HG02943 (cell line): ENCODE data around the gene HEBP2.
"Not testable (repeated sequence)": the region's sequence is repeated elsewhere in the genome, so short reads cannot be mapped to it uniquely, and the experiment has no call there.

Experiments
- ATAC-seq: cut with Tn5 transposase; IDR thresholded peaks from one replicate; pipeline ENCODE4 v1.9.1; 2021; ENCODE audit warnings: mild to moderate bottlenecking, low read depth, moderate library complexity; ENCODE audit not compliant: unreplicated experiment

The HEBP2 gene, protein sequence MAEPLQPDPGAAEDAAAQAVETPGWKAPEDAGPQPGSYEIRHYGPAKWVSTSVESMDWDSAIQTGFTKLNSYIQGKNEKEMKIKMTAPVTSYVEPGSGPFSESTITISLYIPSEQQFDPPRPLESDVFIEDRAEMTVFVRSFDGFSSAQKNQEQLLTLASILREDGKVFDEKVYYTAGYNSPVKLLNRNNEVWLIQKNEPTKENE

GRCh38 chr6:138403801-138404665 lies at the start of gene HEBP2:
TSS of gene HEBP2 (plus strand) at chr6:138404223. CDS start at chr6:138404496, 273 bp downstream.
- ATAC-seq = peak; percentile 92

DNA sequence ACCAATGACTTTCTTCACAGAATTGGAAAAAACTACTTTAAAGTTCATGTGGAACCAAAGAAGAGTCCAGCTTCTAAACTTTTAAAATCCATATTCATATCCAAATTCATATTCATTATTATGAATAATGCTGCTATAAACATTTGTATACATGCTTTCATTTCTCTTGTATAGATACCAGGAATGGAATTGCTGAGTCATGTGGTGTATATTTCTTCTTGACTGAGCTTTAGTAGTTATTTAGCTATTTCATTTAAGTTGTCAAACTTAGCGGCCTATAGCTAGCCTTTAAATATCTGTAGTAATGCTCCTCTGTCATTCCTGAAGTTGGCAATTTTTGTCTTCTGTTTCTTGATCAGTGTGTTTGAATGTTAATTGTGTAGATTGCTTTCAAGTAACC lies 46.1 kb upstream of the HEBP2 start:
- ATAC-seq = no peak

GRCh38 chr6:138368684-138369083 lies 35.3 kb upstream of the HEBP2 start:
- ATAC-seq = not testable (repeated sequence)

- ATAC-seq = no peak
Measured at GRCh38 chr6:138370631-138371451, 33.2 kb upstream of the HEBP2 start.

DNA sequence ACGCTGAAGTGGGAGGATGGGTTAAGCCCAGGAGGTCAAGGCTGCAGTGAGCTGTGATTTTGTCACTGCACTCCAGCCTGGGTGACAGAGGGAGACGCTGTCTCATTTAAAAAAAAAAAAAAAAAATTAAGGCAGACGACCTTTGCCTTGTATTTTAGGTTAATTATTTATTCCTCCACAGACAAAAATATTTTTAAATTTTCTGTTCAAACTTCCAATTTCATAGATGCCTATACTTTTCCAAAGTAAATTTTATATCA lies 32.6 kb upstream of the HEBP2 start:
- ATAC-seq = no peak

- ATAC-seq = no peak
Measured at GRCh38 chr6:138371720-138372119, 32.3 kb upstream of the HEBP2 start.

DNA sequence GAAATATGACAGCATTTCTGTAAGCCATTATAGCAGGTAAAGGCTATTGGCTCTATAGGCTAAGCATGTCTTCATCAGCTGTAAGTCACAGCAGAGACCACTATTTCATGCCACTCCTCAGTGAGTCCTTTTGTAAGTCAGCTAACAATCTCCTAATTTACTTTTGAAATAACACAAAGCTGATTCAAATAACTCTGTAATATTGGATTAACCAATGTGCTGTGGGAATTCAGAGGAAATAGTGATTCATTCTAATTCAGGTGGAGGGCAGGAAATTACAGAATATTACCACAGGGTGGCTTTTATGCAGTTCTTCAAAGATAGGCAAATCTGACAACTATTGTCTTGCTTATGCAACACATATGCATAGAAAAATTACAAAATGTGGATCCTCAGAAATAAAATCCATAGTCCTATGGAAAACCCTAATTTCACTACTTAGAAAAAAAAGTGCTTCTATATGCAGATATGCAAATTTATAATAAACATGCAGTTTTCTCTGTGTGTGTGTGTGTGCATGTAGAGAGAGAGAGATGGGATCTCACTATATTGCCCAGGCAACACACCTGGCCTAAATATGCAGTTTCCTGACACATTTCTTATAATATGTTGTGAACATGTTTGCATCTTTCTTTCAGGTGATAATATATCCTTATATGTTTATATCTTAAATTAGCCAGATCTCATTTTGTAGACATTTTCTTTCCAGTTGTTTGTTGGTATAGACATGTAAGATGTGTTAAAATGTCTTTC lies 31.1 kb upstream of the HEBP2 start:
- no peak for ATAC-seq

DNA sequence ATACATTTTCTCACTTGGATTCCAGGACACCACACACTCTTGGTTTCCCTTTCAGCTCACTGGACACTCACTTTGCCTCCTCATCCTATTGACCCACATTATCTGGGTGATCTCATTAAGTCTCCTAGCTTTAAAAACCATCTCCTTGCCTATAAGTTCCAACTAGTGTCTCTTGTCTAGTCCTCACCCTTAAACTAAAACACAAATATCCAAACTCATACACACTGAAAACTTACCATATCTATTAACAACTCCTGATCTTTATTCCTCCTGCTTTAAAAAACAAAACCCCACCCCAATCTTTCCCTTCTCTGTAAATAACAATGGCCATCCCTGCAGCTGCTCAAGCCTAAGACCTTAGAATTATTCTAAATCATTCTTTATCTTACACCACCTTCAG lies 29.8 kb upstream of the HEBP2 start:
- ATAC-seq = no peak

DNA sequence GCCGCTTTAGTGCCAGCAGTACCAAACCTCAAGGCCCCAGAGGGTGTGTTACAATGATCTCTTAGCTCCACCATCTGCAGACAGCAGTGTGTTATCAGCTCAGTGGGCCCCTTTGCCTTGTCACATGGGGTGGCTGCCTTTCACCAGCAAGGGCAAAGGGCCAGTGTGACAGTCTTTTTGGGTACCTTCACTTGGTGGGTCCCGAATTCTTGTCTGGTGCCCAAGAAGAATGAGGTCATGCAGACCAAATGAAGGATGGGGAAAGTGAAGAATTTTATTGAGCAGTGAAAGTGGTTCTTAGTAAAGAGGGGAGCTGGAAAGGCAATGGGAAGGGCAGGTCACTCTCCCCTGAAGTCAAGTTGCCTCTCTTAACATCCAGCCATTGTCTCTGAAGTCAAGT lies 29.2 kb upstream of the HEBP2 start:
- no peak for ATAC-seq

DNA sequence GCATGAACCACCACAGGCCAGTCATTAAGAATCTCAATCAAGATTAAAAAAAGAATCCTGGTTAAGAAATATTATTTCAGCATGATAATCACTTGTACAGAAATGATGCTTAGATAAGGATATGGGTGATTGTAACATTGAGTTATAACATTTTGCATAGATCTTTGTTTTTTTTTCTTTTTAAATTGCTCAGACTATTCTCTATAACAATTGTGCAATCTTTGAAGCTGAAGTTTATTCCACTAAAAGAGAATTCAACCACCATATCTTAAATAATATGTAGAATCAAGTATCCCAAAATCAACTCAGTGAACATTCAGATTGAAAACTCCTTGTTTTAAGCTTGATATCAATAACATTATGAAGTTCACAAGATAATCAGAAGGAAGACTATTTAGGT lies 27.0 kb upstream of the HEBP2 start:
- no peak for ATAC-seq

DNA sequence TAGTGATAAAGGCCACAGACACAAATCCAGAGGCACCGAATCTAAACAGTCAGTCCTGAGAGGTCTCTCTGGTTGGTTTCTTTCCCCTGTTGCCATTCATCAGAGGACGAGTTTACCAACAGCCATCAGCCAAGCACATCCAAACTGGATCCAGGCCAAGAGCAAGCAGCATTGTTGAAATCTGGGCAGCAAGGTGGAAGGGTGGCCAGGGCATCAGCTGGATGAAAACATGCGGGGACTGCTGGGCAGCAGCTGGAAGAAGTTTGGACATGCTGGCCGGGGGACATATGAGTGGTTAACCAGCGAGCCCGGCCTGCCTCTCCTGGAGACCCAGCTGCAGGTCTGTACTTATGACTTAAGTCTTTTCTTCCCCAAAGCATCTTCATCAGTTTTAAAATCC lies 26.2 kb upstream of the HEBP2 start, which contains the start of gene SMIM28:
SMIM28 (plus strand) TSS at position 62 of the 400 bp plus-strand sequence; CDS start at position 230, 168 bp downstream.
- ATAC-seq = no peak

GRCh38 chr6:138378463-138378862 lies 25.6 kb upstream of the HEBP2 start:
- ATAC-seq = no peak

GRCh38 chr6:138382498-138383265 lies 21.3 kb upstream of the HEBP2 start:
- ATAC-seq = no peak

DNA sequence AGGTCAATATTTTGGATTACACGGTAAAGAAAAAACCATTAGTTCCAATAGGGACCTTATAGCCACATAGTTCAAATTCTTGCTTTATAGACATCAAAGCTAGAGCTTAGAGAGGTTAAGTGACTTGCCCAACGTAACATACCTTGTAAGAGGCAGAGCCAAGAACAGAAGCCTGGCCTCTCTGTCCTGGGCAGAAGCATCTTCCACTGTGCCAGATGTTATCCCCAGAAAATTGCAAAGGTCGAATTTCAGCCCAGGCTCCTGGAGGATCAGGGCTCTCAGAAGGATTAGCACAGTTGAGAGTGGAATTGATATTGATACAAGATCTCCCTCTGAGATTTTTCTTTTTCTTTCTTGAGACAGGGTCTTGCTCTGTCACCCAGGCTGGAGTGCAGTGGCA lies 20.2 kb upstream of the HEBP2 start:
- no peak for ATAC-seq

- no peak for ATAC-seq
Measured at GRCh38 chr6:138386897-138387296, 17.1 kb upstream of the HEBP2 start.

- ATAC-seq = no peak
Measured at GRCh38 chr6:138387577-138388368, 16.2 kb upstream of the HEBP2 start.

- ATAC-seq = no peak
Measured at GRCh38 chr6:138389551-138389950, 14.5 kb upstream of the HEBP2 start.

- no peak for ATAC-seq
Measured at GRCh38 chr6:138393871-138394783, 9.9 kb upstream of the HEBP2 start.
